Endothelial cell of umbilical vein (primary cell): ENCODE data around the gene HAL. TPM values are rescaled to one million over a fixed set of nuclear protein-coding genes. Genes with fewer than 3 reads are reported as not detected.

Experiments used
- BruUV-seq: library from RNA; stranded (reverse); fragments of 400-500 nt; replicated peaks from 2 replicates; lab custom pipeline; 2021; lab: Mats Ljungman, UMichigan
- CTCF ChIA-PET: fragments of 300-600, 350-600 bp; sonication (Branson Sonifier 250); formaldehyde crosslinking; loops from one replicate; lab custom pipeline; 2021; ENCODE audit warnings: antibody characterized with exemption, inconsistent platforms; lab: Charles Lee
- POLR2A ChIA-PET: fragments of 300-600, 350-600 bp; sonication (Branson Sonifier 250); formaldehyde crosslinking; loops from one replicate; lab custom pipeline; 2021; ENCODE audit warnings: antibody characterized with exemption, inconsistent platforms; lab: Charles Lee
- DNase-seq: peaks from one replicate; pipeline ENCODE4 v3.0.0-alpha.2; 2011; ENCODE audit warnings: low read depth, low spot score
- FAIRE-seq: peaks from 2 replicates; lab custom pipeline; 2011; peaks lifted over from hg19 to GRCh38; lab: Jason Lieb, UNC
- H2AFZ ChIP-seq: 2 replicates; pipeline ENCODE4 v1.6.0; 2012; ENCODE audit warnings: low read depth, low read length, control low read depth, inconsistent platforms
- H3K27ac ChIP-seq: 2 replicates; pipeline ENCODE4 v1.5.1; 2011; ENCODE audit warnings: low read depth, mild to moderate bottlenecking, control low read depth, low read length, moderate library complexity; ENCODE audit not compliant: insufficient read depth
- H3K27me3 ChIP-seq, 2 experiments: 2 replicates each; pipeline versions ENCODE4 v1.6.0 to v1.6.1; 2011; ENCODE audit warnings: low read length in 2 of 2, mixed read lengths in 1 of 2; ENCODE audit not compliant: control insufficient read depth in 2 of 2, insufficient read depth in 2 of 2
- H3K36me3 ChIP-seq, 2 experiments: 2 replicates in 1 of 2; 3 replicates in 1 of 2; pipeline ENCODE4 v1.5.1; 2011; ENCODE audit warnings: low read length in 2 of 2, mild to moderate bottlenecking in 1 of 2, moderate library complexity in 1 of 2; ENCODE audit not compliant: control insufficient read depth in 2 of 2, insufficient read depth in 2 of 2; ENCODE audit errors: extremely low read depth in 1 of 2
- H3K4me1 ChIP-seq: 3 replicates; pipeline ENCODE4 v1.5.1; 2011; ENCODE audit warnings: mild to moderate bottlenecking, low read length; ENCODE audit not compliant: control insufficient read depth, insufficient read depth; ENCODE audit errors: extremely low read depth
- H3K4me2 ChIP-seq: 2 replicates; pipeline ENCODE4 v1.6.1; 2011; ENCODE audit warnings: low read length, control low read depth, mixed read lengths; ENCODE audit not compliant: insufficient read depth
- H3K4me3 ChIP-seq, 3 experiments: fragments of 200-600 bp in 1 of 3; sonication (generic), shearing (Covaris generic) in 1 of 3; replicated peaks in 1 of 3; 2 replicates each; pipeline ENCODE4 v1.5.1; 2011 to 2016; ENCODE audit warnings: control low read depth in 3 of 3, low read length in 3 of 3, mild to moderate bottlenecking in 2 of 3, inconsistent platforms in 1 of 3, low read depth in 1 of 3, moderate library complexity in 1 of 3; ENCODE audit not compliant: insufficient read depth in 1 of 3
- H3K79me2 ChIP-seq: 2 replicates; pipeline ENCODE4 v1.6.0; 2012; ENCODE audit warnings: low read length, inconsistent platforms; ENCODE audit not compliant: control insufficient read depth, insufficient read depth
- H3K9ac ChIP-seq: replicated peaks from 2 replicates; pipeline ENCODE3; 2011; ENCODE audit warnings: low read length, control low read depth; ENCODE audit not compliant: insufficient read depth; ENCODE audit errors: extremely low read depth
- H3K9me1 ChIP-seq: replicated peaks from 3 replicates; pipeline ENCODE4 v1.6.0; 2011; ENCODE audit warnings: mild to moderate bottlenecking, low read length; ENCODE audit not compliant: control insufficient read depth, insufficient read depth; ENCODE audit errors: extremely low read depth
- H3K9me3 ChIP-seq: replicated peaks from 2 replicates; pipeline ENCODE4 v1.5.1; 2012; ENCODE audit warnings: low read length, inconsistent platforms; ENCODE audit not compliant: control insufficient read depth, insufficient read depth
- H4K20me1 ChIP-seq: replicated peaks from 2 replicates; pipeline ENCODE3; 2011; ENCODE audit warnings: mild to moderate bottlenecking, low read length; ENCODE audit not compliant: control insufficient read depth, insufficient read depth; ENCODE audit errors: extremely low read depth
- CTCF ChIP-seq, 2 donors: IDR thresholded peaks; 1 replicate in 1 of 2; 2 replicates in 1 of 2; pipeline ENCODE4 v1.5.1; 2011; ENCODE audit warnings: low read length in 2 of 2, mild to moderate bottlenecking in 2 of 2, moderate library complexity in 2 of 2, control low read depth in 1 of 2, inconsistent platforms in 1 of 2, low read depth in 1 of 2; ENCODE audit not compliant: insufficient read depth in 1 of 2; ENCODE audit errors: extremely low read depth in 1 of 2
- EZH2 ChIP-seq: IDR thresholded peaks from 2 replicates; pipeline ENCODE4 v1.6.1; 2012; ENCODE audit warnings: borderline replicate concordance, low read depth, mild to moderate bottlenecking, moderate library complexity, low read length, inconsistent platforms; ENCODE audit not compliant: severe bottlenecking
- FOS ChIP-seq: IDR thresholded peaks from 2 replicates; pipeline ENCODE4 v1.6.1; 2011; ENCODE audit warnings: mild to moderate bottlenecking, low read length, moderate library complexity, borderline replicate concordance; ENCODE audit not compliant: insufficient read depth
- GATA2 ChIP-seq: IDR thresholded peaks from 2 replicates; pipeline ENCODE4 v1.7.0; 2011; ENCODE audit warnings: low read depth, mild to moderate bottlenecking, moderate library complexity, mixed read lengths, low read length; ENCODE audit not compliant: insufficient read length, insufficient read depth
- JUN ChIP-seq: IDR thresholded peaks from 2 replicates; pipeline ENCODE4 v1.6.1; 2011; ENCODE audit warnings: borderline replicate concordance, low read depth; ENCODE audit not compliant: insufficient read length, insufficient read depth
- MAX ChIP-seq: IDR thresholded peaks from 2 replicates; pipeline ENCODE4 v1.6.1; 2011; ENCODE audit not compliant: insufficient read depth, insufficient read length
- MYC ChIP-seq: IDR thresholded peaks from one replicate; pipeline ENCODE4 v1.6.1; 2011; ENCODE audit warnings: mild to moderate bottlenecking, low read depth, low read length
- POLR2A ChIP-seq: IDR thresholded peaks from 2 replicates; pipeline ENCODE4 v1.6.1; 2012; ENCODE audit warnings: low read depth, mild to moderate bottlenecking, control low read depth, low read length
- POLR2AphosphoS5 ChIP-seq: IDR thresholded peaks from 2 replicates; pipeline ENCODE4 v1.6.1; 2012; ENCODE audit warnings: low read depth, mild to moderate bottlenecking, control low read depth, low read length, moderate library complexity; ENCODE audit not compliant: insufficient read depth
- dilution Hi-C: fragments of 300-500 bp; cut with MboI; formaldehyde crosslinking; loops from one replicate; pipeline ENCODE4 v1.15.0; 2019; ENCODE audit warnings: low sequenced_read_pairs; ENCODE audit not compliant: extremely low pct_ligation_motif_present
- intact Hi-C: fragments of 100-400 bp; cut with micrococcal nuclease; formaldehyde crosslinking; loops from one replicate; pipeline ENCODE4 v1.10.0; 2022
- polyA plus RNA-seq, 4 experiments: library from polyadenylated mRNA; depleted of rRNA in 3 of 4; stranded (reverse) in 3 of 4; unstranded in 1 of 4; fragments of >200 nt; gene quantifications; 2 replicates each; pipeline versions ENCODE4 v1.2.1 to v1.2.3, GENCODE V29; 2011 to 2012; ENCODE audit warnings: missing spikeins in 1 of 4
- total RNA-seq: library from RNA; stranded (reverse); gene quantifications from 2 replicates; pipeline ENCODE4 v1.2.3, GENCODE V29; 2021

The HAL gene
- total and polyA plus RNA-seq, 2 donors (not counting 3 experiments of a cell fraction or from before 2014, with no cell fraction given): 0.18 to 0.62 TPM

GRCh38 chr12:96025518-96025917, 29.4 kb upstream of the HAL start:
- Histone ChIP-seq H3K4me1 (no peaks in the 10 kb centered on the region), H4K20me1 (no peaks in the 10 kb centered on the region), H3K4me3 (no peak overlapping the region), H3K9ac (no peak overlapping the region), H3K27ac (no peak overlapping the region), H3K4me2 (no peak overlapping the region), H2AFZ (no peak overlapping the region), H3K27me3 (no peaks in the 10 kb centered on the region), H3K36me3 (peaks cover 2 to 4% of the 10 kb centered on the region in 2 experiments), H3K79me2 (no peaks in the 10 kb centered on the region), H3K9me3 (no peaks in the 10 kb centered on the region), H3K9me1 (no peaks in the 10 kb centered on the region)
- intact Hi-C loops: no loop called here
- CTCF ChIA-PET: interaction anchor here (1.0 to 1.1 kb wide), 2 partner anchors 14 to 26 kb away, joined by 3 read pairs; no protein-coding TSS in a partner anchor
- no peak for TF ChIP-seq MAX
- TF ChIP-seq GATA2: no peak
- no peak for TF ChIP-seq CTCF (IDR thresholded peaks at IDR 0.05; ENCODE audit: extremely low read depth in 1 of 2, insufficient read depth in 1 of 2, low read depth in 1 of 2, low read length in 2 of 2)
- no peak for TF ChIP-seq JUN
- no peak for TF ChIP-seq FOS
- TF ChIP-seq POLR2A: no peak
- TF ChIP-seq POLR2AphosphoS5: no peak
- TF ChIP-seq MYC: no peak
- no peak for TF ChIP-seq EZH2
- dilution Hi-C loops: no loop called here
- BruUV-seq: no TSS peak
- FAIRE-seq (no peak), DNase-seq (no peak)
- POLR2A ChIA-PET: no interaction called here
